Stimulated activated CD8-positive, alpha-beta memory T cell treated with anti-CD3 and anti-CD28 coated beads, Interleukin-7, amount 100 ng/mL, for 1 hour (primary cell): ENCODE results near the gene SLC22A8.
"Not testable (repeated sequence)": the region's sequence is repeated elsewhere in the genome, so short reads cannot be mapped to it uniquely, and the experiment has no call there.

ENCODE experiments used
- DNase-seq, 2 donors: peaks; one replicate each; pipeline ENCODE4 v3.0.0-alpha.2; 2020; ENCODE audit warnings: low read depth in 2 of 2

Gene SLC22A8, protein sequence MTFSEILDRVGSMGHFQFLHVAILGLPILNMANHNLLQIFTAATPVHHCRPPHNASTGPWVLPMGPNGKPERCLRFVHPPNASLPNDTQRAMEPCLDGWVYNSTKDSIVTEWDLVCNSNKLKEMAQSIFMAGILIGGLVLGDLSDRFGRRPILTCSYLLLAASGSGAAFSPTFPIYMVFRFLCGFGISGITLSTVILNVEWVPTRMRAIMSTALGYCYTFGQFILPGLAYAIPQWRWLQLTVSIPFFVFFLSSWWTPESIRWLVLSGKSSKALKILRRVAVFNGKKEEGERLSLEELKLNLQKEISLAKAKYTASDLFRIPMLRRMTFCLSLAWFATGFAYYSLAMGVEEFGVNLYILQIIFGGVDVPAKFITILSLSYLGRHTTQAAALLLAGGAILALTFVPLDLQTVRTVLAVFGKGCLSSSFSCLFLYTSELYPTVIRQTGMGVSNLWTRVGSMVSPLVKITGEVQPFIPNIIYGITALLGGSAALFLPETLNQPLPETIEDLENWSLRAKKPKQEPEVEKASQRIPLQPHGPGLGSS

GRCh38 chr11:63015521-63016215 is at the start of gene SLC22A8:
TSS of gene SLC22A8 (minus strand) at chr11:63015841. CDS start at chr11:63014958, 883 bp downstream.
- DNase-seq, result no peak

GRCh38 chr11:63046203-63046602 is 30.6 kb upstream of the SLC22A8 start:
- not testable (repeated sequence) for DNase-seq

DNA sequence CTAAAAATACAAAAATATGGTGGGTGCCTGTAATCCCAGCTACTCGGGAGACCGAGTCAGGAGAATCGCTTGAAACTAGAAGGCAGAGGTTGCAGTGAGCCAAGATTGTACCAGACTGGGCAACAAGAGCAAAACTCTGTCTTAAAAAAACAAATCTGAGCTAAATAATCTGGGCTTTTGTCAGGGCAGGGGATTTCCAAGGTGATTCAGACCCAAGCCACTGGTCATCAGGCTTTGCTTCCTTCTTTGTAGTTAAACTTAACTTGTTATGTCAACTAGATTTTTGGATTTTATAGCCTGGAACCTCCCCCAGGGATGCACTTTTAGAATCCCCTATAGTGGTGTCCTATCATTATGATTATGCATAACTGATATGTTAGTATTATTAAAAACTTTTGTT is 27.0 kb upstream of the SLC22A8 start:
- no peak for DNase-seq

DNA sequence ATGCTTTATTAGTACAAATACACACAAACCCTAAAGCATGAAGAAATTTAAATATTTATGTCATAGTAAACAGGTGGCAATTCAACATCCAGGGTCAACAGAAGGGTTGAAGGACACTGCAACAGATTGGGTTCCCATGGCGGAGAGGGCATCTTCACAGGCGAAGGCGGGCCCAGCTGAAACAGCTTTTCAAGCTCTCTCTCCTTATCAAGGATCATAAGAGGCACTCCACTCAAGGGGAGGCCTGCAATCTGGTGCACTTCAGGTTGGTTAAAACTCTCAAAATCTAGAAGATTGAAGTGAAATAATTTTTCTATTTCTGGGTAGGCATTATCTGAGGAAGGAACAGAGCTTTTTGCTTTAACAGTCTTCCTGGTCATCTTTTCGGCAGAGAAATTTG is 16.8 kb upstream of the SLC22A8 start:
- no peak for DNase-seq

GRCh38 chr11:63023841-63024648 is 8.4 kb upstream of the SLC22A8 start:
- peak; percentile 66 to 76 for DNase-seq

DNA sequence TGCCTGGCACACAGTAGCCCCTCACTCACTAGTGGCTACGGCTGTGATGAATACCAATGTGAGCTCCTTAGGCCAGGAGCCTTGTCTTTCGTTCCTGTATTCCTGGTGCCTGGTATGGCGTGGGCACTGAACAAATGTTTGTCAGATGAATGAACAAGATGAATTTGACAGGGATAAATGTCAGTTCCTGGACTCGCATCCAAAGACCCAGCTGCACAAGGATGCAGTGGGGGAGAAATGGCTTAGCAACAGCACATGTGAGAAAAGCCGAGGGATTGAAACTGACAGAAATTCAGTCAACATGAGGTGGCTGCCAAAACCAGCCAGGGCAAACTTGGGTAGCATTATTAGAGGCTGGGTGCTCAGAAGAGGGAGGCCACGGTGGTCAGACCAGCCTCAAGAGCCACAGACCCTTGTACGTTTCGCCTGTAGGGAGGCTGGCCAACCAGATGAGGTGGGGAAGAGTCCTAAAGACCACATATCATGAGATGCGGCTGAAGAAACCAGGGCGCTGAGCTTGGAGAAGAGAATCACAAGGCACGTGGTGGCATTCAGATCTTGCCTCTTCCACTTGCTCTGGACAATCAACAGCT is 7.7 kb upstream of the SLC22A8 start:
- DNase-seq, result no peak

DNA sequence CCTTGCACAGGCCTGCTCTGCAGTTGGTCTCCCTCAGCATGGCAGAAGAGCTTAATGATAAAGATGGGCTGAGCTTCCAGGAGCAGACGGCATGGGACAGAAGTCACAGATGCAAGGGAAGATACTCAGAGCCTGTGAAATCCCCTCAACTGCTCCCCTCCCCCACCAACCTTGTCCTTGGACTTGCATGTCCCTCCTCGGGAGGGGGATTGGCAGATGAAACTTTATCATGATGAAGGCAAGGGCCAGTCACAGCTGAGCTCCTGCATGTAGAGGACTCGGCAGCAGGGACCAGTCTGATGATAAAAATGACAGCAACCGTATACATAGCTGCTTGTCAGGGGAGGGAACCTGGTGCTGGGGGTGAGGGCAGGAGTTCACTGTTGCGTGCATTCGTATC is 6.8 kb upstream of the SLC22A8 start:
- DNase-seq, result no peak

GRCh38 chr11:63020671-63021291 is 5.1 kb upstream of the SLC22A8 start:
- DNase-seq, result no peak

GRCh38 chr11:63019506-63019905 is 3.9 kb upstream of the SLC22A8 start:
- DNase-seq, result no peak

DNA sequence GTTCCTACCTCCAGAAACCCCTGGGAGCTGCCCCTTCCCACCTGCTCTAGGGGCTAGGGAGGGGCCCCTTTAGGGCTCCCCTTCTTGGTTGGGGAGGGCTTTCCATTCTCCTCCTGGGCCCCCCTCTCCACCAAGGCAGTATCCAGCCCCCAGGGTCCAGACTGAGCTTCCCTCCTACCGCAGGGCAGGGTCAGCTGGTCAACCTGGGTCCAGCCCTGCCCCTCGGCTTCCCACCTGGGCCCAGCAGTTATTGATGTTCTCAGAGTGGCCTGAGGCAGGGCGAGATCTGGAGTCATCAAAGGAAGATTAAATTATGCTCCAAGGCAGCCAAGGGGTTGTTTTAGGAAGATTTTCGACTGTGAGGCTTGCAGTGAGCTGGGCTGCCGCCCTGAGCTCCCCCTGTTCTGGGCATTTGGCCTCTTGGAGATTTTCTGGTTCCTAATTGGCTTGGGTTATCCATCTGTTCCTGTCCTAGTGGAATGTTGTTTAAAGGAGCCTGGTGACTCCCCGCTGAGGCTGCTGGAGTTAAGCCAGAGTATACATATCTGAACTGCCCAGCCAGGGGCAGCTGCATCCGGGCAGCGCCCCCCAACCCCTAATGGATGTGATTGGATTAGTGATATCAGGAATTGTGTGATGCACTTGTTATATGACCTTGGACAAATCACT is 1.8 kb upstream of the SLC22A8 start:
- DNase-seq, result no peak

GRCh38 chr11:63014408-63015055 is 1.1 kb downstream of the SLC22A8 start:
- no peak for DNase-seq

DNA sequence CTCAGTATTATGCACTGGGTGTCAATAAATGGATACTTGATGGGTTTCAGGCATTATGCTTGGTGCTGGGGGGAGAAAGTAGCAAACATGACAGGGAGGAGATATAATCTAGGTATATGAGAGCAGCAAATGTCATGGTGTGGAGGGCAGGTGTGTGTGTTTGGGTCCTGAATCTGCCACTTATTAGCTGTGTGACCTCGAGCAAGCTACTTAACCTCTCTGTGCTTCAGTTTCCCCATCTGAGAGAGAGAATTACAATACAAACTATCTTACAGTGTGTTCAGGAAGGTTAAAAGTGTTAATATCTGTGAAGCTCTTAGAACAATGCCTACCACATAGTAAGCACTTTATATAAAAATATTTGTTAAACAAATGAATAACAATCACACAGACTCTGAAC is 2.8 kb downstream of the SLC22A8 start:
- no peak for DNase-seq

- no peak for DNase-seq
These were observed 3.2 kb downstream of the SLC22A8 start for GRCh38 chr11:63012430-63012829.

DNA sequence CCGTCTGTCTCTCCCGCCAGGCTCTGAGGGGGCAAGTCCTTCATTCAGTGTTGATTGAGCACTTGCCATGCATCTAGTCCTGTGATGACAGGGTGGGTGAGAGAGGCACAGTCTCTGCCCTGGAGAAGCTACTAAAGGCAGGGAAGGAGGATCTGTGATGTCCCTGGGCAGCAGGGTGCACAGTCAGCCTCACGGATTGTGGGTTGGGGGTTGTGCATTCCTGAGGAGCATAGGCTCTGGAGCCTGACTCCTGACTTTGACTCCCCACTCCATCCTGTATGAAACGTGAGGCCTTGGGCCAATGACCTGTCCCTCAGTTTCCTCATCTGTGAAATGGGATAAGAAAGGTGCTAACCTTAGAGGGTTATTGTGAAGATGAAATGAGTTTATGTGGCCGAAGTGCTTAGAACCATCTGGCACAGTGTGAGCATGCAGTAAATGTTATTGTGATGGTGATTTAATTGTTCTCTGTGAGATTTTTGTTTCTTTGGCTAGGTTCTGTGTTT is 4.7 kb downstream of the SLC22A8 start:
- no peak for DNase-seq

DNA sequence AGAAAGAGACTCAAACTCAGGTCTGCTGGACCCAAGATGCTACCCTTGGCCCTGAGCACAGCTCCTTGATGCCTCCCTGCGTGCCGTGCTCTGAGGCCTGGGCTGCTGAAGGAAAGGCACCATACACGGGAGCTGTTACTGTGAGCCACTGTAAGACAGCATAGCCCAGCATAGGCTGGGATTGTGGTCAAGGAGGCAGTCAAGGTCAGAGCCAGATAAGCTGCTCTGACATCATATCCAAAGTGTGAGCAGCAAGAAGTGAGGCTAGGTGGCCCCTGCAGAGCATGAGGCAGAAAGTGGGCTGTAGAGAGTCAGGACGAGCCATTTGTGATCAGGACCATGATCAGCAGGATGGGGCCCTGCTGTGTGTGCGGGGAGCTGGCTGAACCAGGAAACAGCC is 7.7 kb downstream of the SLC22A8 start:
- no peak for DNase-seq

- no peak for DNase-seq
These were observed 14.2 kb downstream of the SLC22A8 start for GRCh38 chr11:63001456-63001855.

- DNase-seq, result no peak
These were observed 16.0 kb downstream of the SLC22A8 start for GRCh38 chr11:62999649-63000048.

DNA sequence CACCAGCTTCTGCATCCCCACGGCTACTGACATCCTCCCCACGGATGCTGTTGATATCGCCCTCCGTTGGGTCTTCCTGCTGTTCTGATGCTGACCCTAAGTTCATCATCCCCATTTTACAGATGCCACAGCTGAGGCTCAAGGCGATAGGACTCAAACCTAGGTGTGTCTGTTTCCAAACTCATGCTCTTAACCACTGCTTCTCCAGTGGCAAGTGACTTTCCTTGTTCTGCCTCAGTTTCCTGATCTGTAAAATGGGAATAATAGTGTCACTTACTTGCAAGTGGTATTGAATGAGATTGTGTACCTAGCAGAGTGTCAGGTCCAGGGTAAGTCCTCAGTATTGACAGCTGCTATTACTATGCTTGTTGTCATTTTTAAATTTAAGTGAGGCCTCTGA is 16.5 kb downstream of the SLC22A8 start:
- DNase-seq, result no peak

- no peak for DNase-seq
These were observed 19.4 kb downstream of the SLC22A8 start for GRCh38 chr11:62996271-62996670.

- no peak for DNase-seq
These were observed 20.9 kb downstream of the SLC22A8 start for GRCh38 chr11:62994775-62995174.
